Adrenal gland (tissue), 12 donors: ENCODE measurements around the gene STK24. TPM values are rescaled to one million over a fixed set of nuclear protein-coding genes. Genes with fewer than 3 reads are reported as not detected.

Experiments
- DNase-seq, 7 donors: peaks; one replicate each; pipeline ENCODE4 v3.0.0-alpha.2; 2019 to 2020
- H3K27ac ChIP-seq, 5 donors: fragments of 200-600 bp; sonication (generic) in 4 of 5; 1 replicate in 3 of 5; 2 replicates in 2 of 5; pipeline versions ENCODE4 v1.5.1 to v1.8.0; 2016 to 2020; ENCODE audit warnings: mild to moderate bottlenecking in 1 of 5
- H3K27me3 ChIP-seq: fragments of 200-600 bp; 2 replicates; pipeline ENCODE4 v1.8.0; 2021
- H3K36me3 ChIP-seq, 2 donors: fragments of 200-600 bp; replicated peaks in 1 of 2; 1 replicate in 1 of 2; 2 replicates in 1 of 2; pipeline versions ENCODE4 v1.5.1 to v1.8.0; 2018 to 2022
- H3K4me1 ChIP-seq, 2 donors: fragments of 200-600 bp; replicated peaks in 1 of 2; 1 replicate in 1 of 2; 2 replicates in 1 of 2; pipeline versions ENCODE4 v1.5.1 to v1.8.0; 2018 to 2021
- H3K4me3 ChIP-seq, 4 donors: fragments of 200-600 bp; sonication (generic) in 3 of 4; one replicate each; pipeline ENCODE4 v1.5.1; 2016 to 2018
- H3K9me3 ChIP-seq, 3 donors: fragments of 200-600 bp; sonication (generic) in 1 of 3; replicated peaks in 1 of 3; 1 replicate in 2 of 3; 2 replicates in 1 of 3; pipeline versions ENCODE4 v1.5.1 to v1.8.0; 2016 to 2021
- POLR2A ChIP-seq, 2 donors: fragments of 450-650 bp; IDR thresholded peaks; one replicate each; pipeline ENCODE4 v1.6.1; 2017; ENCODE audit warnings: antibody characterized with exemption in 2 of 2, mild to moderate bottlenecking in 2 of 2, moderate library complexity in 1 of 2
- WGBS, 4 donors: extraction: QIAGEN DNeasy Blood & Tissue Kit in 2 of 4; methylation state at CpG; one replicate each; pipeline versions ENCODE4 v1.1.5 to v1.1.7; 2013 to 2017; 5-methylcytosine and 5-hydroxymethylcytosine counted together
- intact Hi-C, 2 donors: fragments of 100-400 bp; cut with DNase I; formaldehyde crosslinking; loops; one replicate each; pipeline versions ENCODE4 v1.14.1 to v1.15.0; 2022 to 2023
- polyA plus RNA-seq, 3 donors: library from polyadenylated mRNA; stranded (reverse); fragments of 200-250 nt in 2 of 3; fragments of 350-450 nt in 1 of 3; fragmentation: Illumina TruSeq in 1 of 3; extraction: RNeasy Lipid Tissue Mini Kit (QIAGEN cat#74804) in 1 of 3; gene quantifications; one replicate each; pipeline ENCODE4 v1.2.3, GENCODE V29; 2013 to 2014
- total RNA-seq, 9 donors: library from RNA; depleted of rRNA in 4 of 9; stranded (reverse); fragments of >200 nt in 4 of 9; fragments of 120-200 nt in 1 of 9; fragmentation: NEBNext Ultra II Directional in 1 of 9; extraction: Animal tissue kit (Norgen Biotek cat#: 25700) in 1 of 9; gene quantifications; one replicate each; pipeline versions ENCODE4 v1.1.0 to v1.2.4, GENCODE V29; 2013 to 2023
- TF ChIP-seq, protein P1 (sequence below), 6 experiments: fragments of 450-650 bp in 4 of 6; fragments of 200-600 bp in 2 of 6; sonication (generic) in 1 of 6; IDR thresholded peaks; 1 replicate in 5 of 6; 2 replicates in 1 of 6; pipeline versions ENCODE4 v1.5.1 to v1.8.0; 2016 to 2021; ENCODE audit warnings: antibody characterized with exemption in 6 of 6, mild to moderate bottlenecking in 2 of 6, moderate library complexity in 1 of 6
- donor health status: healthy with polysubstance abuse.
- donor health status: Bipolar disorder and iron deficiency.
- donor health status: DM: yes; HTN: yes; CAD: no.
- donor health status: DM: no; HTN: no; CAD: no.
- donor health status: DM: no; HTN: no; CAD: no.
- donor health status: DM: yes; HTN: yes; CAD: no.

The STK24 gene
- total and polyA plus RNA-seq, 12 donors, result 17.7 to 72.2 (median 56.0) TPM

DNA sequence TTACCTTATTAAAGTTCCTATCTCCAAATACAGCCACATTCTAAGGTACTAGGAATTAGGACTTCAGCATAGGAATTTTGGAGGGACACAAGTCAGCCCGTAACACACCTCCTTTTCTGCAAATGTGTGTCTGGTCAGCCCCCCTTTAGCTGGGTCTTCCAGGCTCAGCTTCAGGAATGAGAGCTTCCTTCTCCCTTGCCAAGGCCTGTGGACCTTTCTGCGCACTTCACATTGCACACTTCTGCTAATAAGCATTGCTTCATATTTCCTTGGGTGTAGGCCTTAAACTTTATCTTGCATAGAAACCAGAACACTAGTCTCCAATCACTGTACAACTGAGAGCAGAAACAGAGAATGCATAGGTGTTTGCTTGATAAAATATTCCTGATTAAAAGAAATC lies 4.5 kb upstream of the STK24 start:
- peak overlapping the region in 2 of 5 donors; percentile 3 to 12 for H3K27ac ChIP-seq
- peaks cover 0 to 12% of the 10 kb centered on the region in 2 donors for H3K4me1 ChIP-seq
- no peaks in the 10 kb centered on the region for H3K27me3 ChIP-seq
- DNase-seq, result no peak
- H3K36me3 ChIP-seq, result no peaks in the 10 kb centered on the region
- intact Hi-C loops, result loop anchor here in 1 of 2 donors (10.0 kb wide), 1 partner anchor 127 kb away; no protein-coding TSS in a partner anchor
- H3K4me3 ChIP-seq, result no peak overlapping the region
- TF ChIP-seq, protein P1, sequence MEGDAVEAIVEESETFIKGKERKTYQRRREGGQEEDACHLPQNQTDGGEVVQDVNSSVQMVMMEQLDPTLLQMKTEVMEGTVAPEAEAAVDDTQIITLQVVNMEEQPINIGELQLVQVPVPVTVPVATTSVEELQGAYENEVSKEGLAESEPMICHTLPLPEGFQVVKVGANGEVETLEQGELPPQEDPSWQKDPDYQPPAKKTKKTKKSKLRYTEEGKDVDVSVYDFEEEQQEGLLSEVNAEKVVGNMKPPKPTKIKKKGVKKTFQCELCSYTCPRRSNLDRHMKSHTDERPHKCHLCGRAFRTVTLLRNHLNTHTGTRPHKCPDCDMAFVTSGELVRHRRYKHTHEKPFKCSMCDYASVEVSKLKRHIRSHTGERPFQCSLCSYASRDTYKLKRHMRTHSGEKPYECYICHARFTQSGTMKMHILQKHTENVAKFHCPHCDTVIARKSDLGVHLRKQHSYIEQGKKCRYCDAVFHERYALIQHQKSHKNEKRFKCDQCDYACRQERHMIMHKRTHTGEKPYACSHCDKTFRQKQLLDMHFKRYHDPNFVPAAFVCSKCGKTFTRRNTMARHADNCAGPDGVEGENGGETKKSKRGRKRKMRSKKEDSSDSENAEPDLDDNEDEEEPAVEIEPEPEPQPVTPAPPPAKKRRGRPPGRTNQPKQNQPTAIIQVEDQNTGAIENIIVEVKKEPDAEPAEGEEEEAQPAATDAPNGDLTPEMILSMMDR (IDR thresholded peaks at IDR 0.05), result no peak
- no peak for TF ChIP-seq POLR2A (IDR thresholded peaks at IDR 0.05)
- H3K9me3 ChIP-seq, result no peaks in the 10 kb centered on the region
- 83 to 96% (median 89%) methylated on average over 2 of the region's 2 CpGs for WGBS, 4 donors

DNA sequence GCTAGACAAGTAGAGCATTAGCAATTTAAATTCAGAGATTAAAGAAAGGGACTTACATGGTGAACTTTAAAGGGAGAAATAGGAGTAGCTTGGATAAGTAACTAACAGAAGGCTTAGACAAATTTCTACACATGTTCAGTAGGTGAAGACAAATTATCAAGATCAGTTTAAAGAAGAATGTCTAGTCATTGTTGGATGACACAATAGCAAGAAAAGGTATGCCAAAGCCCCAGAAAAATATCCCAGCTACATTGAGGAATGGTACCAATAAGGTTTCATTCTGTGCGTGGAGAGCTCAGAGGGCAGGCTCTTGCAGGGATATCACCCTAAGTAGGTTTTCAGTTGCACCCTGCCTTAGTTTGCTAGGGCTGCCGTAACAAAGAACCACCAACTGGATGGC lies 3.5 kb upstream of the STK24 start:
- TF ChIP-seq, protein P1 (IDR thresholded peaks at IDR 0.05), result no peak
- no peak for TF ChIP-seq POLR2A (IDR thresholded peaks at IDR 0.05)
- H3K4me3 ChIP-seq, result no peak overlapping the region
- no peak overlapping the region for H3K27ac ChIP-seq
- no peaks in the 10 kb centered on the region for H3K9me3 ChIP-seq
- intact Hi-C loops, result loop anchor here in 1 of 2 donors (10.0 kb wide), 1 partner anchor 126 kb away; no protein-coding TSS in a partner anchor
- H3K27me3 ChIP-seq, result no peaks in the 10 kb centered on the region
- 86 to 96% (median 95%) methylated on average over 2 of the region's 2 CpGs for WGBS, 4 donors
- DNase-seq, result no peak
- H3K36me3 ChIP-seq, result no peaks in the 10 kb centered on the region
- H3K4me1 ChIP-seq, result peaks cover 0 to 15% of the 10 kb centered on the region in 2 donors

DNA sequence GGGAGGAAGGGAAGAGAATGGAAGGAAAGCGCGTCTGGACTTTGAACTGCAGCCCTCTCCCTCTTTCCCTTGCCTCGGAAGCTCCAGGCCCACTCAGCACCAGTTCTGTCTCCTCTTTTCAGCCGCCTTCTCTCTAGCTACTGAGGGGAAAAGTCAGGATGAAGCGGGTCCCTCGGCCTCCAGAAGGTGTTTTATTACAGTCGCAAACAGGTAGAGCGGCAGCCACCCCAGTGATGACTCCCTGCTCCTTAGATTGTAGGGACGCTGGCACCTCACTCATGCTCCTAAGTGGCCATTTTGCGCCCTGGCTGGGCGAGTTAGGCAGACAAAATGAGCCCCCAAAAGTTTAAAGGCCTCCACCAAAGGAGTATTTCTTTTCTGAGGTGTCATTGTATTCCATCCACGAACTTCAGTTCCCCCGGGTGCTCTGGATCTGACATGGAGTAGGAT lies 954 bp upstream of the STK24 start:
- H3K4me3 ChIP-seq, result peak overlapping the region; percentile 5 to 96 (median 36)
- no peaks in the 10 kb centered on the region for H3K9me3 ChIP-seq
- DNase-seq, result no peak
- intact Hi-C loops, result loop anchor here in 1 of 2 donors (10.0 kb wide), 2 partner anchors 53 to 93 kb away; no protein-coding TSS in a partner anchor
- 37 to 45% (median 42%) methylated on average over 13 of the region's 13 CpGs for WGBS, 4 donors
- peak overlapping the region; percentile 45 to 100 (median 96) for H3K27ac ChIP-seq
- H3K36me3 ChIP-seq, result no peaks in the 10 kb centered on the region
- TF ChIP-seq, protein P1 (IDR thresholded peaks at IDR 0.05), result no peak
- no peak for TF ChIP-seq POLR2A (IDR thresholded peaks at IDR 0.05)
- no peaks in the 10 kb centered on the region for H3K27me3 ChIP-seq
- peaks cover 0 to 33% of the 10 kb centered on the region in 2 donors for H3K4me1 ChIP-seq

DNA sequence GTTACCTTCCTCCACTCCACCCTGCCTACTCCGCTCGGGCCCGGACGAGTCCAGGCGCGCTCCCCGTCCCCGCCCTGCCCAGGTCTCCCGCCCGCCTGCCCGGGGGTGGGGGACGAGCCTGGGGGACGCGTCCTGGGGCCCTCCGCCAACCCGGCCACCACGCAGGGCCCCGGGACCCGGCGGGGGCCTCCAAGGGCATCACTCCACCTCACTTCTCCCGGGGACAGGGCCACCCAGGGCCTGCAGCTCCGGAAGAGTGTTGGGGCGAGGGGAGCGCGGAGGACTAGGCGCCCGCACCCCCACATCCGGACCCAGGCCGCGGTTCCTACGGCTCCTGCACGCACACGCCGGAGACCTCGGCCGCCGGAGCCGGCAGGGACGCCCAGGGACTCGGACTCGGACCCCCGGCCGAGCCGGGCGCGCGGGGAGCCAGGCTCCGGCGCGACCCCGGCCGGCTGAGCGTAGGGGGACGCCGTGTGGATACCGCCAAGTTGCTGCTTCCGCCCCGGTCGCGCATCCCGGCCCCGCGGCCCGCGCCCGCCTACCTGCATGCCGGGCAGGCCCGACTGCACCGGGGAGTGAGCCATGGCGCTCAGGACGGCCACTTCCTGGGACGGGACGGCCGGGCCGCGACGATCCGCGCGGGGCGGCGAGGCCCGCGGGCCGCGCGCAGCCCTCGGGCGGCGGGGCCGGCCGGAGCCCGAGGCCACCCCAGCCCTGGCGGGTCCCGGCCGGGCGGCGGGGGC lies 534 bp downstream of the STK24 start:
- 0 to 2% (median 1%) methylated on average over 9 to 98 of the region's 98 CpGs; no CpG with 5 or more reads in 1 of the 4 donors for WGBS, 4 donors
- Histone ChIP-seq H3K4me1 (peaks cover 3 to 44% of the 10 kb centered on the region in 2 donors), H3K27ac (peak overlapping the region; percentile 44 to 100 (median 90)), H3K27me3 (no peaks in the 10 kb centered on the region), H3K4me3 (peak overlapping the region; percentile 62 to 96 (median 79)), H3K9me3 (no peaks in the 10 kb centered on the region), H3K36me3 (no peaks in the 10 kb centered on the region)
- DNase-seq, result peak in 6 of 7 donors; percentile 49 to 69 (median 56)
- TF ChIP-seq, protein P1 (IDR thresholded peaks at IDR 0.05), result no peak
- no peak for TF ChIP-seq POLR2A (IDR thresholded peaks at IDR 0.05)
- intact Hi-C loops, result loop anchor here in 1 of 2 donors (10.0 kb wide), 2 partner anchors 52 to 92 kb away; no protein-coding TSS in a partner anchor
